ENCODE data around the gene RPL5.

DNA sequence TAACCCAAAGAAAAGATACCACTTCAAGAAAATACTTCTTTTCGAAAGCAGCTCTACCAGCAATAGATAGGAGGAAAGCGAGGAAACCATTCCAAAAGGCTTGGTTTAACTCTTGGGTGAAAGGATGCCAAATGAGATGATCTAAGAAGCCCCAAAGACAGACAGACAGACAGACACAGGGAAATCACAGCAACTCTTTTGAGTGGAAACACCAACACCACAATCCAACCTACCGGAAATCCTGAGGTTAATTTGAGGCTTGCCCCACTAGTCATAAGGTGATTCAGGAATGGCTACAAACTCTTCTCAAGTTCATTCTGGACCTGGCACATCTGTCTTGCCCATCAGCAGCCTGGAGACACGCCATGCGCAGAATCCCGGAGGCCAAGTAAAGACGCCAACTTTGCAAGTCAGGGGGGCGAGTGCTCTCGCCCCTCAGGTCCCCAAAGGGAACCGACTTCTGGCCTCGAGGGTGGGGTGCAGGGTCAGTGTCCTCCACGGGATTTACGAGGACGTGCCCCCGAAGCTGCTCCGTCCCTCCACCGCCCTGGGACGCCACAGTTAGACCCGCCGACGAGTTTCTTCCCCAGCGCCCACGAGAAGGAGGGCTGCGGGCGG lies 47.7 kb upstream of the RPL5 start:
- no peak for TF ChIP-seq CTCF (IDR thresholded peaks at IDR 0.05; ENCODE audit: insufficient read depth, low read length, poor library complexity, severe bottlenecking)
- TF ChIP-seq EZH2phosphoT487 (conservative IDR thresholded peaks at IDR 0.05; ENCODE audit: low read length) = no peak

All from SU-DHL-6 (cell line).